HUDEP-2 (cell line): ENCODE data around the gene ID3.

ENCODE experiments used
- DNase-seq, 76 experiments: peaks; one replicate each; lab custom pipeline; 2025; ENCODE audit not compliant: unreplicated experiment in 76 of 76; lab: John Stamatoyannopoulos, UW

Gene ID3

DNA sequence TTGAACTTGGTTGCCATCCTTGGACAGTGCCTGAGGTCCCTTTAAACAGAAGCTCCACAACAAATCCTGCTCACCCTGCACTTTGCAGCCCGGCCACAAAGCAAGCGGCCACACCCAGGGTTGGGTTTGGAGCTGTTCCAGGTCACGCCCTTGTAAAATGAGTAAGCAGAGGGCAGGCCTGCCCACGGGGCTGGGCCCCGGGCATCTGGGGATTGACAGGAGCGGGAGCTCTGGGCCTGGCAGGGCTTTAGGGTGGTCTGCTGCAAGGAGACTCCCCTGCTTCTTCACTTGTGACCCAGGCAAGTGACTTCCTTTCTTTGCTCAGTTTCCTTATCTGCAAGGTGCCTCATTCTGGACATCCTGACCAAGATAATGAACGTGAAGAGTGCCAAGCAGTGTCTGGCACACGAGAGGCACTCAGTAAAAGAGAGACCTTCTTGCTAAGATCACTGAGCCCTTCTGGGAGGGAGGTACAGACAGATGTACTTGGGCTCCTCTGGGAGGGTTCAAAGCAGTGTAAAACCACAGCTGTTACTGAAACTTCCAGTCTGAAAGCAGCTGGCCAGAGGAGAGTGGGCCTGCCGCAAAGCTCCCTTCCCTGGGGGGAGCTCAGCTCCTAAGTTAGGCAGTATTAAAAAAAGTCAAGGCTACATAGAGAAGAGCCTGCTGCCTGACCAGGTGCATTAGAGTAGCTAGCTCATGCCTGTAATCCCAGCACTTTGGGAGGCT lies 30.9 kb downstream of the ID3 start:
- DNase-seq: peak; percentile 16 to 97 (median 91)

DNA sequence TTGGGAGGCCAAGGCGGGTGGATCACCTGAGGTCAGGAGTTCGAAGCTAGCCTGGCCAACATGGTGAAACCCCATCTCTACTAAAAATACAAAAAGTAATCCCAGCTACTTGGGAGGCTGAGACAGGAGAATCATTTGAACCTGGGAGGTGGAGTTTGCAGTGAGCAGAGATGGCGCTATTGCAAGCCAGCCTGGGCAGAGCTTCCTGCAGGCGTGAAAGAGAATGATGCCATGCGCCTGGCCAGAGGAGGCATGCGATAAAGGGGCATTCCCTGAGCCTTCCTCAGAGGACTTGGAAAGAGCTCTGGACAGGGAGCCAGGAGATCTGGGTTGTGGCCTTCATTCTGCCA lies 31.4 kb downstream of the ID3 start:
- peak in 3 of 76 experiments; percentile 37 to 58 (median 46) for DNase-seq

DNA sequence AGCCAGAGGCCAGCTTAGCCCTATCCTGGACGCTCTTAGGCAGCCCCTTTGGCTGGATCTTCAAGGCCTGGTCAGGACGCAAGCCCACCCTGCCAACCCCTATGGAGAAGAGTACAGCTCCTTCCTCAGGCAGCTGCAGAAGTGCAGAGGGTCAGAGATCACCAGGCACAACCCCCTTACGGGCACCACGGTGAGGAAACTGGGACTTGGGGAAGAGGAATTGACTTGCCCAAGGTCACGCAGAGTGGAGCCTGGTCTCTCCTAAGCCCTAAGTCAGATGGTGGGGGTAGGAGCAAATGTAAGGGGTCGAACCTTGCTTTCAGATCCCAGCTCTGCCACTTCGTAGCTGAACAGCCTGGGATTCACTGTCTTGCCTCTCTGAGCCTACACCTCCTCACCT lies 31.9 kb downstream of the ID3 start:
- no peak for DNase-seq

- DNase-seq: peak in 2 of 76 experiments; percentile 12 to 13
Observed at GRCh38 chr1:23526329-23527041, 32.8 kb downstream of the ID3 start.

DNA sequence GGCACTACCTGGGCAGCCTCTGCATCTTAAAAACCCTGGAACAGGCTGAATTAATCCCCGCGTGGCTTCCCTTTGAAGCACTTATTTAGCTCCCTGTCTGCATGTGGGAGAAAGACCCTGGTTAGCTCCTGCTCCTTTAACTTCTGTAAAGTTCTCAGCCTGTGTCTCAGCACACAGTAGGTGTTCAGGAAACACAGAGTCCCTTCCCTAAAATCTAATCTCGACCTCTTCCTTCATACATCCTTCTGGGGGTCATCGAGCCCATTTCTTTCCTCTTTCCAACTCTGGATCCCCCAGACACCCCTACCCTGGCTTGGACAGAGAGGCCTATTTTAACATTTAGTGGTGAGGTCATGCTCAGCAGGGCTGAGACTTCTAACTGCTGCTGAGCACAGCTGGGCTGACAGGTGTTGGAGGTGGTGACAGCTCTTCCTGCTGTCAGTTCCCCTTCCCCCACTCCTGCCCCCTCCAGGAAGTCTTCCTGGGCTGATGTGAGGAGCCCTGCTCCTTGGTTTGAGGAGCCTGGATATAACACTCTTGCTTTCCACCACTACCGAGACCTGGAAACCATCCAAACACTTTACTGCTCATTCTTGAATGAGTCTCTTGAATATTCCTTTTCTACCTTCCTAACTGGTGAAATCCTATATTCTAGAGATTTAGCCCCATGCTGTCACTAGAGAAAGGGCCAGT lies 33.6 kb downstream of the ID3 start:
- no peak for DNase-seq

GRCh38 chr1:23524716-23525401 lies 34.4 kb downstream of the ID3 start:
- peak in 75 of 76 experiments; percentile 40 to 98 (median 85) for DNase-seq

- no peak for DNase-seq
Observed at GRCh38 chr1:23524163-23524562, 35.1 kb downstream of the ID3 start.

DNA sequence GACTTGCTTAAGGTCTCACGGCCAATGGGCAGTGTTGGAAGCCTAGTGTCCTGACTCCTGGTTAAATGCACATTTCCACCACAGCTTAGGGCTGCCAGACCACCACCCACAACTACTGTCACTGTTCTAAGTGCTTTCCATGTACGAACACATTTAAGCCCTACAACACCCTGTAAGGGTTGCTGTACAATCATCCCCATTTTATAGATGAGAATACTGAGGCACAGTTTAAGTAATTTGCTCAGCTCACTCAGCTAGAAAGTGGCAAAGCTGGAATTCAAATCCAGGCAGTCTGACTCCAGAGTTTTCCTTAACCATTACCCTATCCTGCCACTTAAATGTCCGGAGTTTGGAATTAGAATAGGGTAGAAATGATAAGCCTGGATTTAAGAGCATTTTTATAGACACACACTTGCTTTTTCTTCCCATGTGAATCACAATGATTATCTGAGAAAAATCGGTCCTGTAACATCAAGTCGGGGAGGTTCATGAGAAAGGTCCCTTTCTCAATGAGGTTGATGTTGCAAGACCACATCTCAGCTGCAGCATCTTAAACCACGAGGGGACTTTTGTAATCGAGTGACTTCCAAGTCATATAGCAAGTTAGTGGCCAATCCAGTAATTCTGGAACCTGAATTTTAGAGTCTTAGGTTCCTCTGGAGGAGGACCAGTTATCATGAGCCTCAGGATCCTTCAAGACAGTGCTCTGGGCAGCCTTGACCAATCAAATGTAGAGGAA lies 36.9 kb downstream of the ID3 start:
- DNase-seq: no peak

GRCh38 chr1:23521588-23521987 lies 37.7 kb downstream of the ID3 start:
- DNase-seq: peak in 20 of 76 experiments; percentile 1 to 43 (median 10)

GRCh38 chr1:23517581-23517980 lies 41.7 kb downstream of the ID3 start:
- no peak for DNase-seq

- no peak for DNase-seq
Observed at GRCh38 chr1:23515905-23516304, 43.4 kb downstream of the ID3 start.

DNA sequence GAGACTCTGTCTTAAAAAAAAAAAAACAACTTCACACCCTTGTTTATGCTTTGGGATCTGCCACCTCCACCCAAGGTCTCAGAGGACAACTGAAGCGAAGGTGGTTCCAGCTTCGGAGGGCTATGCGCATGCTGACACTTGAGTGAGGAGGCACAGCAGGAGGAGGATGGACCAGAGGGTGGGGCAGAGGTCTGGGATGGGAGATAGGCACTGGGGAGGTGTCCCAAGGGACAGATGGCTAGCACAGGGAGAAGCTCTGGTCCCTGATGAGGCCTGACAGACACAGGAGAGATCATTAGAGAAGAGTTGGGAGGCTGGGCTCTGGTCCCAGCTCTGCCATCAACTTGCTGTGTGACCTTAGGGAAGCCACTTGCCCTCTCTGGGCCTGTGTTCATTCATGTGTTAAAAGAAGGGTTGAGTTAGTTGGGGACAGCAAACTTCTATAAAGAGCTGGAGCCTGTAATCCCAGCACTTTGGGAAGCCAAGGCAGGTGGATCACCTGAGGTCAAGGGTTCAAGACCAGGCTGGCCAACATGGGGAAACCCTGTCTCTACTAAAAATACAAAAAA lies 45.1 kb downstream of the ID3 start:
- peak in 72 of 76 experiments; percentile 12 to 91 (median 67) for DNase-seq

DNA sequence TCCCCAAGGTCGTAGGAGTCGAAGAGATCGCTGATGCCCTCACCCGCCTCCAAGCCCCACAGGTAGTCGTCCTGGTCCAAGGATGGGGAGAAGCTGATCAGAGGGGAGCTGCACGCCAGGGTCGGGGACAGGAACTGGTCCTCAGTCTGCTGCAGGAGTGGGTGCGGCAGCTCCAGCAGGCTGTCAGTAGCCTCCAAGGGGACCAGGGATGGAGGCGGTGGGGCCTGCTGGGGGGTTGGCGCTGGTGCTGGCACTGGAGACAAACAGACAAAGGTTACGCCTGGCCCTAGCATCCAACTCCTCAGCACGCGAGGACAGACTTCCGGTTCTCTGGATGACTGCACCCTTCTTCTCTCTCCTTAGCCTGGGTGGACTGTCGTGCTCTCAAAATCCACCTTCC lies 49.4 kb downstream of the ID3 start:
- DNase-seq: no peak
